Fibroblast of lung (primary cell): ENCODE measurements around the gene SLIT3. TPM values are rescaled to one million over a fixed set of nuclear protein-coding genes. Genes with fewer than 3 reads are reported as not detected.
A peak's percentile ranks its signal among the peaks of the same experiment; 100 is the strongest.

Experiments
- DNase-seq, 2 donors: peaks; one replicate each; pipeline versions ENCODE4 v3.0.0 to v3.0.0-alpha.2; 2010; ENCODE audit warnings: low read depth in 2 of 2
- H2AFZ ChIP-seq: 2 replicates; pipeline ENCODE4 v1.5.1; 2012; ENCODE audit warnings: low read length, control low read depth, inconsistent platforms
- H3K27ac ChIP-seq: 2 replicates; pipeline ENCODE4 v1.5.1; 2011; ENCODE audit warnings: low read length, control low read depth; ENCODE audit not compliant: insufficient read depth
- H3K27me3 ChIP-seq: 2 replicates; pipeline ENCODE4 v1.5.1; 2011; ENCODE audit warnings: mild to moderate bottlenecking, low read length; ENCODE audit not compliant: control insufficient read depth, insufficient read depth
- H3K36me3 ChIP-seq: 2 replicates; pipeline ENCODE4 v1.5.1; 2011; ENCODE audit warnings: low read length; ENCODE audit not compliant: control insufficient read depth, insufficient read depth
- H3K4me1 ChIP-seq: 2 replicates; pipeline ENCODE4 v1.5.1; 2011; ENCODE audit warnings: low read length; ENCODE audit not compliant: control insufficient read depth, insufficient read depth; ENCODE audit errors: extremely low read depth
- H3K4me2 ChIP-seq: 2 replicates; pipeline ENCODE4 v1.5.1; 2011; ENCODE audit warnings: low read length, control low read depth; ENCODE audit not compliant: insufficient read depth; ENCODE audit errors: extremely low read depth
- H3K4me3 ChIP-seq, 4 experiments: fragments of 200-600 bp in 1 of 4; sonication (generic) in 1 of 4; replicated peaks in 1 of 4; 2 replicates each; pipeline ENCODE4 v1.5.1; 2011 to 2016; ENCODE audit warnings: low read length in 4 of 4, low read depth in 3 of 4, mild to moderate bottlenecking in 3 of 4, control low read depth in 2 of 4, inconsistent platforms in 1 of 4, mixed read lengths in 1 of 4; ENCODE audit not compliant: insufficient read depth in 1 of 4; ENCODE audit errors: control extremely low read depth in 1 of 4
- H3K79me2 ChIP-seq: 2 replicates; pipeline ENCODE4 v1.5.1; 2012; ENCODE audit warnings: mild to moderate bottlenecking, low read length, inconsistent platforms; ENCODE audit not compliant: control insufficient read depth, insufficient read depth
- H3K9ac ChIP-seq: 2 replicates; pipeline ENCODE4 v1.5.1; 2011; ENCODE audit warnings: mild to moderate bottlenecking, low read length, control low read depth; ENCODE audit not compliant: insufficient read depth
- H3K9me3 ChIP-seq: 2 replicates; pipeline ENCODE4 v1.5.1; 2012; ENCODE audit warnings: low read depth, low read length; ENCODE audit not compliant: control insufficient read depth, insufficient read depth
- H4K20me1 ChIP-seq: 2 replicates; pipeline ENCODE4 v1.5.1; 2011; ENCODE audit warnings: low read length; ENCODE audit not compliant: control insufficient read depth, insufficient read depth; ENCODE audit errors: extremely low read depth
- EZH2 ChIP-seq: IDR thresholded peaks from 2 replicates; pipeline ENCODE4 v1.5.1; 2012; ENCODE audit warnings: low read length, control low read depth, mild to moderate bottlenecking; ENCODE audit errors: missing control alignments
- polyA plus RNA-seq, 2 donors: library from polyadenylated mRNA; depleted of rRNA in 1 of 2; stranded (reverse) in 1 of 2; unstranded in 1 of 2; fragments of >200 nt; gene quantifications; 2 replicates each; pipeline ENCODE4 v1.2.1, GENCODE V29; 2011 to 2012; ENCODE audit warnings: missing spikeins in 1 of 2
- total RNA-seq: library from RNA; depleted of rRNA; stranded (reverse); fragments of >200 nt; gene quantifications from 2 replicates; pipeline ENCODE4 v1.2.1, GENCODE V29; 2014
- TF ChIP-seq, protein P1 (sequence below), 2 donors: IDR thresholded peaks in 1 of 2; conservative IDR thresholded peaks in 1 of 2; 1 replicate in 1 of 2; 2 replicates in 1 of 2; pipeline ENCODE4 v1.5.1; 2011 to 2012; ENCODE audit warnings: low read length in 2 of 2, control low read depth in 1 of 2, inconsistent platforms in 1 of 2, low read depth in 1 of 2, mild to moderate bottlenecking in 1 of 2

Gene SLIT3
- total and polyA plus RNA-seq, 2 donors (not counting 1 experiment from before 2014, with no cell fraction given): 1.6 to 4.6 TPM

DNA sequence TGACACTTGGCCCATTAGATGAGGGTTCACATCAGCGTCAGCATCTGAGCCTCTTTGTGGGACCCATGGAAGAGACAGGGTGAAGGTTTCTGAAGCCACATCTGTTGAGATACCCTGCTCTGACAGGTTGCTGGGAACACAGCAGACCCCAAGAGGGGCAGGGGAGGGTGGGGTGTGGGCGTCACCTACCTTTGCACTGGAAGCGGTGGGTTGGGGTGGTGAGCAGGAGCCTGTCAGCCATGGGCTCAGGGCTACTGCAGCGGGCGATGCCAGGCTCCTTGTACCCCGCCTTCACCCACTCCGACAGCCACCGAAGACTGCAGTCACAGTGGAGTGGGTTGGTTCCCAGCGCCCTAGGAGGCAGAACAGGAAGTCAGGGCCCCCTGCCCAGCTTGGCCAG lies 590.2 kb downstream of the SLIT3 start:
- Histone ChIP-seq H4K20me1 (no peaks in the 10 kb centered on the region), H3K79me2 (no peaks in the 10 kb centered on the region), H3K4me3 (no peak overlapping the region), H3K9ac (no peak overlapping the region), H3K27me3 (no peaks in the 10 kb centered on the region), H3K9me3 (no peaks in the 10 kb centered on the region), H3K4me1 (peaks cover 3% of the 10 kb centered on the region), H3K27ac (no peak overlapping the region), H2AFZ (no peak overlapping the region), H3K36me3 (no peaks in the 10 kb centered on the region), H3K4me2 (no peak overlapping the region)
- no peak for DNase-seq
- no peak for TF ChIP-seq EZH2
- TF ChIP-seq, protein P1, sequence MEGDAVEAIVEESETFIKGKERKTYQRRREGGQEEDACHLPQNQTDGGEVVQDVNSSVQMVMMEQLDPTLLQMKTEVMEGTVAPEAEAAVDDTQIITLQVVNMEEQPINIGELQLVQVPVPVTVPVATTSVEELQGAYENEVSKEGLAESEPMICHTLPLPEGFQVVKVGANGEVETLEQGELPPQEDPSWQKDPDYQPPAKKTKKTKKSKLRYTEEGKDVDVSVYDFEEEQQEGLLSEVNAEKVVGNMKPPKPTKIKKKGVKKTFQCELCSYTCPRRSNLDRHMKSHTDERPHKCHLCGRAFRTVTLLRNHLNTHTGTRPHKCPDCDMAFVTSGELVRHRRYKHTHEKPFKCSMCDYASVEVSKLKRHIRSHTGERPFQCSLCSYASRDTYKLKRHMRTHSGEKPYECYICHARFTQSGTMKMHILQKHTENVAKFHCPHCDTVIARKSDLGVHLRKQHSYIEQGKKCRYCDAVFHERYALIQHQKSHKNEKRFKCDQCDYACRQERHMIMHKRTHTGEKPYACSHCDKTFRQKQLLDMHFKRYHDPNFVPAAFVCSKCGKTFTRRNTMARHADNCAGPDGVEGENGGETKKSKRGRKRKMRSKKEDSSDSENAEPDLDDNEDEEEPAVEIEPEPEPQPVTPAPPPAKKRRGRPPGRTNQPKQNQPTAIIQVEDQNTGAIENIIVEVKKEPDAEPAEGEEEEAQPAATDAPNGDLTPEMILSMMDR (conservative IDR thresholded peaks at IDR 0.05 in 1 of 2, IDR thresholded peaks at IDR 0.05 in 1 of 2; ENCODE audit: low read depth in 1 of 2, low read length in 2 of 2): no peak

DNA sequence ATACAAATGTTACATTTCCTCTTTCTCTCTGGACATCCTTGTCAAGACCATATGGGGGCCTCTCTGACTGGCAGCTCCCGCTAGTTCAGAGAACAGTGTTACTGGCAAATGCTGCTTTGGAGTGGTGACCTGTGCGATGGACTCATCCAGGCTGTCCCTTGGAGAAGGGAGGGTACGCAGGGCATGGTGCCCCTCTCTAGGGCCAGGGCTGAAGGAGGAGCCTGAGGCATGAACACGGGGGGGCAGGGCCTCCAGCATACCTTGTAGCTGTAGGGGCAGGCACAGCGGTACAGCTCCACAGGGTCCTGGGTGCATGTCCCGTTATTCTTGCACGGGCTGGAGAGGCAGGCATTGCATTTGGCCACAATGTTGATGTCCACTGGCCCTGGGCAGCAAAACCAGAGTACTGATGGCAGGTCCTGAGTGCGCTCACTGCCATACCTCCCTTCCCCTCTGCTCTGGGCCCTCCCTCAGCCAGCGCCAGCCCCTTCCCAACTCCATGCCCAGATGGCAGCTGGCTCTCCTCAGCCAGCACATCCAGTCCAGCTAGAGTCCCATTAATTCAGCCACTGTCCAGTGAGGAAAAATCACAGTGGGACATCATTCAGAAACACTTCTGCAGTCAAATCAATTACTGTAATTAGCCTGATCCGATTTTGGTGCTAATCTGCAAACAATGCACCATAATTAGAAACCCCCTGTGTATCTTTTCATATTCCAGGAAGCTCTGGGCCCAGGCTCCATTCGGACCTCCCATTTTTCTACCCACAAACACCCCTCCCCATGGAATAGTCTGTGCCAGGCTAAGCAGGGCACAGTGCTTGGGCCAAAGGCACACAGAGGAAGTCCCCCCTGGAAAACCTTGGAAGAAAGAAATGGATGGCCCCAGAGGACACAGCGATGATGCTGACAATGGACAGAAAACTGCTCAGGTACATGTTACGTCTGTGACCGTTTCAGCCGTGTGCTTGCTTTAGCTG lies 592.9 kb downstream of the SLIT3 start:
- TF ChIP-seq, protein P1 (conservative IDR thresholded peaks at IDR 0.05 in 1 of 2, IDR thresholded peaks at IDR 0.05 in 1 of 2; ENCODE audit: low read depth in 1 of 2, low read length in 2 of 2): no peak
- TF ChIP-seq EZH2: no peak
- no peaks in the 10 kb centered on the region for H3K36me3 ChIP-seq
- H3K4me1 ChIP-seq: peaks cover 3% of the 10 kb centered on the region
- no peak overlapping the region for H3K9ac ChIP-seq
- DNase-seq: no peak
- H3K27ac ChIP-seq: no peak overlapping the region
- H4K20me1 ChIP-seq: no peaks in the 10 kb centered on the region
- no peak overlapping the region for H3K4me2 ChIP-seq
- no peaks in the 10 kb centered on the region for H3K27me3 ChIP-seq
- H3K79me2 ChIP-seq: no peaks in the 10 kb centered on the region
- no peak overlapping the region for H2AFZ ChIP-seq
- H3K9me3 ChIP-seq: no peaks in the 10 kb centered on the region
- no peak overlapping the region for H3K4me3 ChIP-seq

DNA sequence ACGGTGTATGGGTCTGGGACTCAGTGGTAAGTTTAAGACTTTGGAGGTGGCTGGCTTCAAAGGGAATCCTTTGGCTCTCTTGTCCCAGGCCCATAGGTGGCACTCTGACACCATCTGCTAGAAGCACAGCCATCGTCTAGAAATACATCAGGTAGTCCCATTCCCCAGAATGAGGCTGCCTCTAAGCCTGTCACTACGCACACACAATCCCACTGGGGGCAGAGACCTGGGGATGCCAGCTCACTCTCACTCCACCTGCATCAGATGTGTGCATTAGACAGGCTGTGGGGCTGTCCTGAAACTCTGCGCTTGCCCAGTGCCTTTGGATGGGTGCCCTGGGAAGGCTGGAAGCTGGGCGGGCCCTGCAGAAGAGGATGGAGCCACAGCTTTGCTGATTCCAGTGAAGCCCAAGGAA lies 594.3 kb downstream of the SLIT3 start:
- TF ChIP-seq EZH2: no peak
- TF ChIP-seq, protein P1 (conservative IDR thresholded peaks at IDR 0.05 in 1 of 2, IDR thresholded peaks at IDR 0.05 in 1 of 2; ENCODE audit: low read depth in 1 of 2, low read length in 2 of 2): peak; percentile 35 to 38
- Histone ChIP-seq H3K27ac (no peak overlapping the region), H3K4me1 (no peaks in the 10 kb centered on the region), H3K27me3 (no peaks in the 10 kb centered on the region), H3K79me2 (no peaks in the 10 kb centered on the region), H3K4me2 (no peak overlapping the region), H3K4me3 (no peak overlapping the region), H4K20me1 (no peaks in the 10 kb centered on the region), H3K9me3 (no peaks in the 10 kb centered on the region), H3K36me3 (no peaks in the 10 kb centered on the region), H3K9ac (no peak overlapping the region), H2AFZ (no peak overlapping the region)
- DNase-seq: peak; percentile 20 to 48
